GM08714 (cell line): ENCODE data around the gene SCAF4.
"Not testable (repeated sequence)": the region's sequence is repeated elsewhere in the genome, so short reads cannot be mapped to it uniquely, and the experiment has no call there.

Source experiments
- H3K4me3 ChIP-seq: fragments of 200-500 bp; sonication (Bioruptor generic); 2 replicates; pipeline ENCODE4 v1.5.1; 2014; ENCODE audit warnings: mild to moderate bottlenecking, low read length, inconsistent platforms
- ZNF274 ChIP-seq: IDR thresholded peaks from 2 replicates; pipeline ENCODE4 v1.6.1; 2012; ENCODE audit warnings: mild to moderate bottlenecking, low read depth, low read length

The SCAF4 gene, protein sequence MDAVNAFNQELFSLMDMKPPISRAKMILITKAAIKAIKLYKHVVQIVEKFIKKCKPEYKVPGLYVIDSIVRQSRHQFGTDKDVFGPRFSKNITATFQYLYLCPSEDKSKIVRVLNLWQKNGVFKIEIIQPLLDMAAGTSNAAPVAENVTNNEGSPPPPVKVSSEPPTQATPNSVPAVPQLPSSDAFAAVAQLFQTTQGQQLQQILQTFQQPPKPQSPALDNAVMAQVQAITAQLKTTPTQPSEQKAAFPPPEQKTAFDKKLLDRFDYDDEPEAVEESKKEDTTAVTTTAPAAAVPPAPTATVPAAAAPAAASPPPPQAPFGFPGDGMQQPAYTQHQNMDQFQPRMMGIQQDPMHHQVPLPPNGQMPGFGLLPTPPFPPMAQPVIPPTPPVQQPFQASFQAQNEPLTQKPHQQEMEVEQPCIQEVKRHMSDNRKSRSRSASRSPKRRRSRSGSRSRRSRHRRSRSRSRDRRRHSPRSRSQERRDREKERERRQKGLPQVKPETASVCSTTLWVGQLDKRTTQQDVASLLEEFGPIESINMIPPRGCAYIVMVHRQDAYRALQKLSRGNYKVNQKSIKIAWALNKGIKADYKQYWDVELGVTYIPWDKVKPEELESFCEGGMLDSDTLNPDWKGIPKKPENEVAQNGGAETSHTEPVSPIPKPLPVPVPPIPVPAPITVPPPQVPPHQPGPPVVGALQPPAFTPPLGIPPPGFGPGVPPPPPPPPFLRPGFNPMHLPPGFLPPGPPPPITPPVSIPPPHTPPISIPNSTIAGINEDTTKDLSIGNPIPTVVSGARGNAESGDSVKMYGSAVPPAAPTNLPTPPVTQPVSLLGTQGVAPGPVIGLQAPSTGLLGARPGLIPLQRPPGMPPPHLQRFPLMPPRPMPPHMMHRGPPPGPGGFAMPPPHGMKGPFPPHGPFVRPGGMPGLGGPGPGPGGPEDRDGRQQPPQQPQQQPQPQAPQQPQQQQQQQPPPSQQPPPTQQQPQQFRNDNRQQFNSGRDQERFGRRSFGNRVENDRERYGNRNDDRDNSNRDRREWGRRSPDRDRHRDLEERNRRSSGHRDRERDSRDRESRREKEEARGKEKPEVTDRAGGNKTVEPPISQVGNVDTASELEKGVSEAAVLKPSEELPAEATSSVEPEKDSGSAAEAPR

DNA sequence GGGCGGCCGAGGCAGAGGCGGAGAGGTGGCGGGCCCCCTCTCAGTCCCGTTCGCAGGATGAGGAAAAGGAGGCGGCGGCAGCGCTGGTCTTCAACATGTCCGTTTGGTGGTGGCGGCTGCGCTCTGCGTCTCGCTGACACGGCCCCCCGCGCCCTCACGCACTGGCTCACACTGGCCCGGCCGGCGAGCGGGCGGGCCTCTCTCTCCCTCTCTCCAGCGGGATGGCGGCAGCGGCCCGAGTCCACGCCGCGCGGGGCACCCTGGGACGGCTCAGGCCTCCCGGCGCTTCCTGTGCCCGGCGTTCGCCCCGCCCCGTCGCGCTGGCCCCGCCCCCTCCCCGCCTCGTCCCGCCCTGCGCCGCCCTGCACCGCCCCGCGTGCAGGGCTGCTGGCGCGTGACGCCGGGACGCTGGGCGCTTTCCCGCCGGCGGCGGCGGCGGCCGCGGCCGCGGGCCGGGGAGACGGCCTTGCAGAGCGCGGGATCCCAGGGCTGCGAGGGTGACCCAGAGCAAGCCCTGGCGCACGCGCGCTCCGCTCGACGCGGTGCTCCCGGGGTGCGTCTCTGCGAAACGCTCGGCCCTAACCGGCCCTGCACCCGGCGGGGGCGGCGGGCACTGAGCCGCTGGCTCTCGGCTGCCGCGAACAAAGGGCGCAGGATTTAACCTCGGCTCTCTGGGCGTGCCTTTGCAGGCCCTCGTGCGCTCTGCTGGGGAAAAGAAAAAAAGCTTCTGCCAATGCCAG lies at the start of gene SCAF4:
Gene SCAF4 (minus strand): TSS at position 262 of the 740 bp plus-strand sequence. CDS start 426 bp downstream, outside the sequence.
- peak within 1 kb of the TSS; percentile 99 for H3K4me3 ChIP-seq
- no peak for TF ChIP-seq ZNF274

DNA sequence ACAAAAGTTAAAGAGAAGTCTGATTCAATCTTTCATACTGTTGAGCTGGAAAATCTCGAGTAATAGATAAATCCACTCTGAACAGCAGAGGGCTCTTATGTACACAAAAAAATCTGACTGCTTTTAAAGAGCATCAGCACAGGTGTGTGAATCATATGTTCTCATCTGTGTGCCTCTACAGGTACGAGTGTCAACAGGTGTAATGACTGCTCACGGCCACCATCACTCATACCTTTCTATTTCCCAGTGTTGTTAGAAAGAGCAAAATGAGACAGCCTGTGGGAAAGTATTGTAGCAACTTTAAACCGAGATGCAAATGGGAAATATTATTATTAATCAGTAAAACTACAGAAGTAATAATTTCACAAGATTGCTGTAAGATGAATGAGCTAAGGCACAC lies 49.0 kb upstream of the SCAF4 start:
- no peak overlapping the region for H3K4me3 ChIP-seq
- TF ChIP-seq ZNF274: no peak

DNA sequence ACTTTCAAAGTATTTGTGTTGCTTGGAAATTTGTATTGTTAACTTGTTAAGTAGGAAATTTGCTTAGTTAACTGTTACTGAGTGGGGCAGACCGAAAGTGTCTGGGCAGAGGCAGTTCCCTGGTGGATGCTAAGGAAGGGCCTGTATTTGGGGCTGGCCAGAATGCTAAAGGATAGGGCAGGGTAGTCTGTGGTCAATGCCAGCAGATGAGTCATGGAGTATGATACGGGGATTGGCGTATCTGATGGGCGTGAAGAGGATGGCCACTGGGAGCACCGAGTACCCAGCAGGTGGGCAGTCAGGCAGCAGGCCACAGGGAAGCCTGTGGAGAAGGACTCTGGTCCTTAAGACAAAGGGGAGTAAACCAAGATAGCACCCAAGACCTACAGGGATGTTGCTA lies 46.6 kb upstream of the SCAF4 start:
- H3K4me3 ChIP-seq: no peak overlapping the region
- TF ChIP-seq ZNF274: no peak

DNA sequence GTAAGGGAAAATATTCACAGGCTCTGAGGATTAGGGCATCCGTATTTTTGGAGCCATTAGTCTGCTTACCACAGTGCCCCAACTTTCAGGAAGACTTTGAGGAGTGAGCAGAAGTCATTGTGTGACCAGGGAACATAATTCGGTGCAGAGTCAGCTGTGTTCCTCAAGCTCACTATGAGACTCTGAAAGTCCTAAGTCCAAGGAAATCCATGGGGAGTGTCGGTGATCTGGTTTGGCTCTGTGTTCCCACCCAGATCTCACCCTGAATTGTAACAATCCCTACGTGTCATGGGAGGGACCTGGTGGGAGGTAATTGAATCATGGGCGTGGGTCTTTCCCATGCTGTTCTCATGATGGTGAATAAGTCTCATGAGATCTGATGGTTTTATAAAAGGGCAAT lies 45.9 kb upstream of the SCAF4 start:
- H3K4me3 ChIP-seq: no peak overlapping the region
- TF ChIP-seq ZNF274: no peak

DNA sequence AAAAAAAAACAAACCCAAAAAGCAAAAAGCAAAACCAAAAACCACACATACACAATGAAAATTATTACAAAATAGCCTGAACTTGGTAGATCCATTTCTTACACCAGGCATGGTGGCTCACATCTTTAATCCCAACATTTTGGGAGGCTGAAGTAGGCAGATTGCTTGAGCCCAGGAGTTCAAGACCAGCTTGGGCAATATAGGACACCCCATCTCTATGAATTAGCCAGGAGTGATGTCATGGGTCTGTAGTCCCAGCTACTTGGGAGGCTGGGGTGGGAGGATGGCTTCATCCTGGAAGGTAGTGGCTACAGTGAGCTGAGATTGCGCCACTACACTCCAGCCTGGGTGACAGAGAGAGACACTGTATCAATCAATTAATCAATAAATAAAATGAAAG lies 42.1 kb upstream of the SCAF4 start:
- H3K4me3 ChIP-seq: no peak overlapping the region
- no peak for TF ChIP-seq ZNF274

DNA sequence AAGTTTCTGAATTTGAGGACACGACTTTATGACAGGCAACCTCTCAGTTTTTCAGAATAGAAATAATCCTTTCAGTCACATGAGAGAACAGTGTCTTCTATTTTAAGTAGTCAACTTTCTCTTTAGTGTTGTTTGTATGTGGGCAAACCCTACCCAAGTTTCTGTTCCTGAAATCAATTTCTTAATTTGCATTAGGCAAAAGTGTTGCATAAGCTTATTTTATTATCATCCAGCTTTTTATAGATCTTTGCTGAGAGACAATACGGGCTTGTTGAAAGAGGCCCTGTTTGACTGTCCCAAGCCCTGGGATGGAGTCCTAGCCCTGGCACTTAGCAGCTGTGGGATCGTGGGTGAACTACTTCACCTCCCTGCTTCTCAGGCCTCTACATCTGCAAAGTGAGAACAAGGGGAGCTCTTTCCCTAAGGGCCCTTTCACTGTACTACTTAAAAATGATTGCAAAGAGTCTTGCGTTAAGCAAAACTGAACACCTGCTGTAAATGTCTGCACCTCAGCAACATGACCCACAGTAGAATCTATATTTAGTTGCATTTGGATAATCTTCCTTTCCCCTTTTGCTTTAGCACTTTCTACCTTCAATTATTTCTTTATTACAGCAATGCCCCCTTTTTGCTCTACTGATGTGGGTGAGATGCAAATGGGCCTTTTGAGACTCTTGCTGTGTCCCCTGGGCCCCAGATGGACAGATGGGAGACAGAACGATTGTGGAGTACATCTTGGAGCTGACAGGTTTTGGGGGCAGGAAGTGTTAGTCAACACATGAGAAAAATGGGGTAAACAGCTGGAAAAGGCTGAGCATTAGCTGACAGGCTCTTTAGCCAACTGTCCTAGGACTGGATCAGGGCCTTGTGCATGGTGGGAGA lies 41.0 kb upstream of the SCAF4 start:
- H3K4me3 ChIP-seq: peak overlapping the region; percentile 10; the same call in 1 of the 2 replicates
- no peak for TF ChIP-seq ZNF274

DNA sequence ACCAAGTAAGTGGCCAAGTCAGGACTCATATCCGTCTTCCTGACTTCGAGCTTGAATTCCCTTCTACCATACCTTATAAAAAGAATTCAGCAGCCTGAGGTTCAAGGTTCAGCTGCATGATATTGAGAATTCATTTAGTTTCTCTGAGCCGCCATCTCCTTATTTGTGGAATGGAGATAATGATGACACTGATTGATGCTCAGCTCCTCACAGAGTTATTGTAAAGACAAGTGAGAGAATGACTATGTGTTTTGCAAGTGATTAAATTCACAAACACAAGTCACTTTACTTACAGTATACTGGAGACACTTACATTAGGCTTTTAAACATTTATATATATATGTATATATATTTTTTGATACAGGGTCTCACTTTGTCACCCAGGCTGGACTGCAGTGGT lies 39.8 kb upstream of the SCAF4 start:
- no peak for TF ChIP-seq ZNF274
- no peak overlapping the region for H3K4me3 ChIP-seq

DNA sequence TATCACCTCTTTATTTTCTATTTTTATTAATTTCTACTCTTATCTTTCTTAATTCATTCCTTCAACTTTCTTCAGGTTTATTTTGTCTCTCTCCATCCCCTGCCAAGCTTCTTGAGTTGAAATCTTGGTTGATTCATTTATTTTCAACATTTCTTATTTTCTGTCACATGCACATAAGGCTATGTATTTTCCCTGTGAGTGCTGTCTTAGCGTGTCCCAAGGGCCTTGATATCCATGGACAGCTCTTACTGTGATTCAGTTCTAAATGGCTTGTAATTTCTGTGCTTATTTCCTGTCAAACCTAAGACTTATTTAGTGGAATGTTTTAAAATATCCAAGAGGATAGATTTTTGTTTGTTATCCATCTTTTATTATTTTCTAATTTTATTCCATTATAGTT lies 36.8 kb upstream of the SCAF4 start:
- H3K4me3 ChIP-seq: no peak overlapping the region
- TF ChIP-seq ZNF274: no peak

DNA sequence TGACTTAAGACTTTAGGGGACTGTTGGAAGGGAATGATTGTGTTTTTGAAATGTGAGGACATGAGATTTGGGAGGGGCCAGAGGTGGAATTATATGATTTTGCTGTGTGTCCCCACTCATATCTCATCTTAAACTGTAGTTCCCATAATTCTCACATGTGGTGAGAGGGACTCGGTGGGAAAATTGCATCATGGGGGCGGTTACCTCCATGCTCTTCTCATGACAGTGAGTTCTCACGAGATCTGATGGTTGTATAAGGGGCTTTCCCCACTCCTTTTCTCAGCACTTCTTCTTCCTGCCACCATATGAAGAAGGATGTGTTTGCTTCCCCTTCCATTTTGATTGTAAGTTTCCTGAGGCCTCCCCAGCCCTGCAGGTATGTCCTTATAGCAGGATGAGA lies 35.0 kb upstream of the SCAF4 start:
- no peak for TF ChIP-seq ZNF274
- no peak overlapping the region for H3K4me3 ChIP-seq

DNA sequence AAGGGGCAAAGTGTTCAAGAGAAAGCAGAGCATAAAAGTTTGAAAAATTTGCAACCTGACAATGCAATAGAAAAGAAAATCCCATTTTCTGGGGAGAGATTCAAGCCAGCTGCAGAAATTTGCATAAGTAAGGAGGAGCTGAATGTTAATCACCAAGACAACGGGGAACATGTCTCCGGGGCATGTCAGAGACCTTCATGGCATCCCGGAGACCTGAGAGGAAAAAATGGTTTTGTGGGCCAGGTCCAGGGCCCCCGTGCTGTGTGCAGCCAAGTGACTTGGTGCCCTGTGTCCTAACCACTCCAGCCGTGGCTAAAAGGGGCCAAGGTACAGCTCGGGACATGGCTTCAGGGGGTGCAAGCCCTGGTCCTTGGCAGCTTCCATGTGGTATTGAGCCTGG lies 33.9 kb upstream of the SCAF4 start:
- H3K4me3 ChIP-seq: not testable (repeated sequence)

DNA sequence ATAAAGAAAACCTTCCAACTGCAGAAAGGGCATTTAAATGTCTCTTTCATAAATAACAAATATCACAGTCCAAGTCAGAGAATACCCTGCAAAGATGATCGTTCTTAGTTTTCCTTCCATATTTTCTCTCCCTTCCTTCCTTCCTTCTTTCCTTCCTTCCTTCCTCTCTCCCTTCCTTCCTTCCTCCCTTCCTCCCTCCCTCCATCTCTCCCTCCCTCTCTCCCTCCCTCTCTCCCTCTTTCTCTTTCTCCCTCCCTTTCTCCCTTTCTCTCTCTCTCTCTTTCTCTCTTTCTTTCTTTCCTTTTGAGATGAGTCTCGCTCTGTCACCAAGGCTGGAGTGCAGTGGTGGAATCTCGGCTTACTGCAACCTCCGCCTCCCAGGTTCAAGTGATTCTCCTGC lies 29.0 kb upstream of the SCAF4 start:
- H3K4me3 ChIP-seq: no peak overlapping the region
- no peak for TF ChIP-seq ZNF274

DNA sequence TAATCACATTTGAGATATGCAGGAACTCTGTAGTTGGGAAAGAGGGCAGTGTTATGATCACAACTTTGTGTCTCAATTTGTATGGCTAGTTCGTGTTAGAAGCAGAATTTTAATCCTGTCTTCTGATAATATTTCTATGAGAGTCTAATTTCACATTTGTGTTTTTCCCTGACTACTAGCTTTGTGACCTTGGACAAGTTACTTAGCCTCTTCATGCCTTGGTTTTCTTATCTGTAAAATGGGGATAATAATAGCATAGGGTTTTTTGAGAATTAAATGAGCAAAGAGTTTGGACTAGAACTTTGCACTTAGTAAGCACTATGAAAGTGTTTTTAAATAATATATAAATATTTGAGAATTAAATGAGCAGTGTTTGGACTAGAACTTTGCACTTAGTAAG lies 24.9 kb upstream of the SCAF4 start:
- H3K4me3 ChIP-seq: no peak overlapping the region
- TF ChIP-seq ZNF274: no peak

DNA sequence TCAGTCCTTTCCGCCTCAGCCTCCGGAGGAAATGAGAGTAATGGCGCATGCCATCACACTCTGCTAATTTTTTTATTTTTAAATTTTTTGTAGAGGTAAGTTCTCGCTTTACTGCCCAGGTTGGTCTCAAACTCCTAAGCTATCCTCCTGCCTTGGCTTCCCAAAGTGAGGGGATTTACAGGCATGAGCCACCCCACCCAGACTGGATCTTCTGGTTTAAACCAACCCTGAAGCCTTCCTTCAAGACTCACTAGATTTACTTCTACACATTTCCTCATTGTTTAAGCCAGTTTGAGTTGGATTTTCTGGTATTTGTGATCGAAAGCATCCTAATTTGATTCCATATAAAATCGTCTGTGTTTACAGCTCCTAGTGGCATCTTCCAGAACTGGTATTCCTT lies 23.1 kb upstream of the SCAF4 start:
- TF ChIP-seq ZNF274: no peak
- H3K4me3 ChIP-seq: no peak overlapping the region
